T-helper 2 cell (primary cell): ENCODE measurements around the gene CERS1.
A peak's percentile ranks its signal among the peaks of the same experiment; 100 is the strongest.

ENCODE experiments used
- DNase-seq, 5 experiments: peaks; one replicate each; pipeline versions ENCODE4 v3.0.0 to v3.0.0-alpha.2; 2012 to 2022

Gene CERS1

GRCh38 chr19:18855647-18856384 lies 40.1 kb downstream of the CERS1 start:
- no peak for DNase-seq

- no peak for DNase-seq
Observed at GRCh38 chr19:18854982-18855381, 41.0 kb downstream of the CERS1 start.

- DNase-seq: no peak
Observed at GRCh38 chr19:18853755-18854427, 42.1 kb downstream of the CERS1 start.

GRCh38 chr19:18852648-18853047 lies 43.3 kb downstream of the CERS1 start:
- DNase-seq: no peak

- no peak for DNase-seq
Observed at GRCh38 chr19:18851673-18852325, 44.2 kb downstream of the CERS1 start.

- no peak for DNase-seq
Observed at GRCh38 chr19:18850471-18851375, 45.2 kb downstream of the CERS1 start.

- peak in 1 of 5 experiments; percentile 34 for DNase-seq
Observed at GRCh38 chr19:18849838-18850400, 46.0 kb downstream of the CERS1 start.

- DNase-seq: peak in 2 of 5 experiments; percentile 45 to 48
Observed at GRCh38 chr19:18848878-18849661, 46.9 kb downstream of the CERS1 start.

GRCh38 chr19:18847549-18848463 lies 48.2 kb downstream of the CERS1 start:
- no peak for DNase-seq

- DNase-seq: peak; percentile 24 to 70 (median 58)
Observed at GRCh38 chr19:18846862-18847548, 49.0 kb downstream of the CERS1 start.

GRCh38 chr19:18845961-18846360 lies 50.0 kb downstream of the CERS1 start:
- no peak for DNase-seq

GRCh38 chr19:18844806-18845329 lies 51.1 kb downstream of the CERS1 start:
- DNase-seq: no peak

GRCh38 chr19:18843960-18844359 lies 52.0 kb downstream of the CERS1 start:
- peak in 1 of 5 experiments; percentile 41 for DNase-seq

- no peak for DNase-seq
Observed at GRCh38 chr19:18842166-18842565, 53.8 kb downstream of the CERS1 start.

- no peak for DNase-seq
Observed at GRCh38 chr19:18841400-18841799, 54.6 kb downstream of the CERS1 start.

- DNase-seq: no peak
Observed at GRCh38 chr19:18840288-18841267, 55.4 kb downstream of the CERS1 start.

- DNase-seq: no peak
Observed at GRCh38 chr19:18839465-18840287, 56.3 kb downstream of the CERS1 start.
